ENCODE results near the gene BCAS3.

- TF ChIP-seq CTCF (IDR thresholded peaks at IDR 0.05; ENCODE audit: low read length) (no peak), EZH2 (IDR thresholded peaks at IDR 0.05; ENCODE audit: borderline replicate concordance, low read length) (no peak)
Observed at GRCh38 chr17:61152898-61153297, 475.2 kb downstream of the BCAS3 start.

Measured in OCI-LY1 (cell line).